ENCODE data around the gene PPP1R15B. TPM values are rescaled to one million over a fixed set of nuclear protein-coding genes. Genes with fewer than 3 reads are reported as not detected.

PPP1R15B gene
- total RNA-seq, 1 donor from 2014 or later = 42.1 TPM

GRCh38 chr1:204450461-204451257 is 39.0 kb upstream of the PPP1R15B start:
- H3K36me3 ChIP-seq (ENCODE audit: control insufficient read depth, insufficient read depth, low read length) = no peaks in the 10 kb centered on the region
- DNase-seq (ENCODE audit: low read depth) = no peak

GRCh38 chr1:204449678-204450280 is 38.2 kb upstream of the PPP1R15B start:
- H3K4me3 ChIP-seq (ENCODE audit: low read depth, low read length) = no peak overlapping the region
- H3K36me3 ChIP-seq (ENCODE audit: control insufficient read depth, insufficient read depth, low read length) = no peaks in the 10 kb centered on the region
- no peak for DNase-seq (ENCODE audit: low read depth)
- no peak for TF ChIP-seq CTCF (IDR thresholded peaks at IDR 0.05; ENCODE audit: insufficient read depth, low read length, poor library complexity, severe bottlenecking)
- no peaks in the 10 kb centered on the region for H3K27me3 ChIP-seq (ENCODE audit: control insufficient read depth, insufficient read depth, low read length)

More at GRCh38 chr1:204450461-204451257, 39.0 kb upstream of the PPP1R15B start:
- Histone ChIP-seq H3K27me3 (ENCODE audit: control insufficient read depth, insufficient read depth, low read length) (no peaks in the 10 kb centered on the region), H3K4me3 (ENCODE audit: low read depth, low read length) (no peak overlapping the region)
- TF ChIP-seq CTCF (IDR thresholded peaks at IDR 0.05; ENCODE audit: insufficient read depth, low read length, poor library complexity, severe bottlenecking) = no peak

- Histone ChIP-seq H3K36me3 (ENCODE audit: control insufficient read depth, insufficient read depth, low read length) (no peaks in the 10 kb centered on the region), H3K4me3 (ENCODE audit: low read depth, low read length) (no peak overlapping the region), H3K27me3 (ENCODE audit: control insufficient read depth, insufficient read depth, low read length) (no peaks in the 10 kb centered on the region)
- no peak for DNase-seq (ENCODE audit: low read depth)
- TF ChIP-seq CTCF (IDR thresholded peaks at IDR 0.05; ENCODE audit: insufficient read depth, low read length, poor library complexity, severe bottlenecking) = no peak
Observed at GRCh38 chr1:204448991-204449677, 37.5 kb upstream of the PPP1R15B start.

- Histone ChIP-seq H3K36me3 (ENCODE audit: control insufficient read depth, insufficient read depth, low read length) (no peaks in the 10 kb centered on the region), H3K27me3 (ENCODE audit: control insufficient read depth, insufficient read depth, low read length) (no peaks in the 10 kb centered on the region), H3K4me3 (ENCODE audit: low read depth, low read length) (no peak overlapping the region)
- no peak for TF ChIP-seq CTCF (IDR thresholded peaks at IDR 0.05; ENCODE audit: insufficient read depth, low read length, poor library complexity, severe bottlenecking)
- no peak for DNase-seq (ENCODE audit: low read depth)
Observed at GRCh38 chr1:204448344-204448964, 36.8 kb upstream of the PPP1R15B start.

GRCh38 chr1:204447736-204448135 is 36.1 kb upstream of the PPP1R15B start:
- no peaks in the 10 kb centered on the region for H3K36me3 ChIP-seq (ENCODE audit: control insufficient read depth, insufficient read depth, low read length)

More at GRCh38 chr1:204447736-204448135, 36.1 kb upstream of the PPP1R15B start:
- Histone ChIP-seq H3K27me3 (ENCODE audit: control insufficient read depth, insufficient read depth, low read length) (no peaks in the 10 kb centered on the region), H3K4me3 (ENCODE audit: low read depth, low read length) (no peak overlapping the region)
- TF ChIP-seq CTCF (IDR thresholded peaks at IDR 0.05; ENCODE audit: insufficient read depth, low read length, poor library complexity, severe bottlenecking) = no peak
- no peak for DNase-seq (ENCODE audit: low read depth)
